ENCODE data around the gene SCUBE1.
A peak's percentile ranks its signal among the peaks of the same experiment; 100 is the strongest.

SCUBE1 gene

GRCh38 chr22:43388420-43388851, 45.3 kb upstream of the SCUBE1 start:
- H3K79me2 ChIP-seq (ENCODE audit: insufficient read depth, low read length): no peaks in the 10 kb centered on the region
- no peaks in the 10 kb centered on the region for H3K9me3 ChIP-seq (ENCODE audit: insufficient read depth, low read depth, low read length)
- no peaks in the 10 kb centered on the region for H4K20me1 ChIP-seq (ENCODE audit: insufficient read depth, low read length, poor library complexity, severe bottlenecking)
- no peaks in the 10 kb centered on the region for H3K36me3 ChIP-seq (ENCODE audit: insufficient read depth, low read length)
- peak overlapping the region; percentile 56; the same call in 1 of the 2 replicates for H2AFZ ChIP-seq (ENCODE audit: low read length)
- peaks cover 15% of the 10 kb centered on the region for H3K4me1 ChIP-seq (ENCODE audit: insufficient read depth, low read length, poor library complexity, severe bottlenecking)
- no peak overlapping the region for H3K4me3 ChIP-seq (ENCODE audit: low read length, poor library complexity, severe bottlenecking)
- TF ChIP-seq EZH2phosphoT487 (IDR thresholded peaks at IDR 0.05; ENCODE audit: borderline replicate concordance): no peak
- peak; percentile 98 for TF ChIP-seq CTCF (conservative IDR thresholded peaks at IDR 0.05; ENCODE audit: low read length)
- no peak overlapping the region for H3K4me2 ChIP-seq (ENCODE audit: low read depth, low read length, poor library complexity, severe bottlenecking)
- no peak overlapping the region for H3K9ac ChIP-seq (ENCODE audit: low read depth, low read length, poor library complexity, severe bottlenecking)
- no peaks in the 10 kb centered on the region for H3K27me3 ChIP-seq (ENCODE audit: insufficient read depth, low read length, poor library complexity, severe bottlenecking)
- no peaks in the 10 kb centered on the region for H3K9me2 ChIP-seq (replicated peaks; ENCODE audit: low read depth, low read length)
- no peaks in the 10 kb centered on the region for H3F3A ChIP-seq (ENCODE audit: low read depth)

GRCh38 chr22:43387815-43388214, 44.6 kb upstream of the SCUBE1 start:
- Histone ChIP-seq H3K4me2 (ENCODE audit: low read depth, low read length, poor library complexity, severe bottlenecking) (no peak overlapping the region), H3K9ac (ENCODE audit: low read depth, low read length, poor library complexity, severe bottlenecking) (no peak overlapping the region), H3K79me2 (ENCODE audit: insufficient read depth, low read length) (no peaks in the 10 kb centered on the region), H3K9me2 (replicated peaks; ENCODE audit: low read depth, low read length) (no peaks in the 10 kb centered on the region), H4K20me1 (ENCODE audit: insufficient read depth, low read length, poor library complexity, severe bottlenecking) (no peaks in the 10 kb centered on the region), H3K27me3 (ENCODE audit: insufficient read depth, low read length, poor library complexity, severe bottlenecking) (no peaks in the 10 kb centered on the region), H3K4me1 (ENCODE audit: insufficient read depth, low read length, poor library complexity, severe bottlenecking) (peaks cover 15% of the 10 kb centered on the region), H2AFZ (ENCODE audit: low read length) (no peak overlapping the region), H3K36me3 (ENCODE audit: insufficient read depth, low read length) (no peaks in the 10 kb centered on the region), H3K9me3 (ENCODE audit: insufficient read depth, low read depth, low read length) (no peaks in the 10 kb centered on the region), H3F3A (ENCODE audit: low read depth) (no peaks in the 10 kb centered on the region), H3K4me3 (ENCODE audit: low read length, poor library complexity, severe bottlenecking) (no peak overlapping the region)
- TF ChIP-seq EZH2phosphoT487 (IDR thresholded peaks at IDR 0.05; ENCODE audit: borderline replicate concordance) (no peak), CTCF (conservative IDR thresholded peaks at IDR 0.05; ENCODE audit: low read length) (no peak)

GRCh38 chr22:43385770-43386641, 42.8 kb upstream of the SCUBE1 start:
- H3K9ac ChIP-seq (ENCODE audit: low read depth, low read length, poor library complexity, severe bottlenecking): no peak overlapping the region
- H4K20me1 ChIP-seq (ENCODE audit: insufficient read depth, low read length, poor library complexity, severe bottlenecking): no peaks in the 10 kb centered on the region
- no peak for TF ChIP-seq EZH2phosphoT487 (IDR thresholded peaks at IDR 0.05; ENCODE audit: borderline replicate concordance)
- TF ChIP-seq CTCF (conservative IDR thresholded peaks at IDR 0.05; ENCODE audit: low read length): peak; percentile 93
- no peaks in the 10 kb centered on the region for H3K27me3 ChIP-seq (ENCODE audit: insufficient read depth, low read length, poor library complexity, severe bottlenecking)
- H3K36me3 ChIP-seq (ENCODE audit: insufficient read depth, low read length): no peaks in the 10 kb centered on the region
- H3K4me1 ChIP-seq (ENCODE audit: insufficient read depth, low read length, poor library complexity, severe bottlenecking): peaks cover 20% of the 10 kb centered on the region
- H3K9me3 ChIP-seq (ENCODE audit: insufficient read depth, low read depth, low read length): no peaks in the 10 kb centered on the region
- H3K79me2 ChIP-seq (ENCODE audit: insufficient read depth, low read length): no peaks in the 10 kb centered on the region
- peak overlapping the region; percentile 71; the same call in 1 of the 2 replicates for H2AFZ ChIP-seq (ENCODE audit: low read length)
- H3K4me3 ChIP-seq (ENCODE audit: low read length, poor library complexity, severe bottlenecking): peak overlapping the region; percentile 48
- peak overlapping the region; percentile 45 for H3K4me2 ChIP-seq (ENCODE audit: low read depth, low read length, poor library complexity, severe bottlenecking)
- no peaks in the 10 kb centered on the region for H3K9me2 ChIP-seq (replicated peaks; ENCODE audit: low read depth, low read length)
- no peaks in the 10 kb centered on the region for H3F3A ChIP-seq (ENCODE audit: low read depth)

Measured in Loucy (cell line).